MM.1S (cell line): ENCODE data around the gene PLEKHO2.

ENCODE experiments used
- EZH2 ChIP-seq: fragments of 300-600 bp; sonication (generic); optimal IDR thresholded peaks from 2 replicates; pipeline ENCODE3; 2017; ENCODE audit warnings: low read depth, mild to moderate bottlenecking, antibody characterized with exemption, low read length, mixed read lengths
- EZH2phosphoT487 ChIP-seq: fragments of 300-600 bp; sonication (generic); IDR thresholded peaks from 2 replicates; pipeline ENCODE4 v1.6.1; 2018; ENCODE audit warnings: antibody characterized with exemption, low read length
- TF ChIP-seq, protein P1 (sequence below): fragments of 300-600 bp; sonication (generic); IDR thresholded peaks from 2 replicates; pipeline ENCODE4 v1.5.1; 2016; ENCODE audit warnings: antibody characterized with exemption, low read length, mixed read lengths

DNA sequence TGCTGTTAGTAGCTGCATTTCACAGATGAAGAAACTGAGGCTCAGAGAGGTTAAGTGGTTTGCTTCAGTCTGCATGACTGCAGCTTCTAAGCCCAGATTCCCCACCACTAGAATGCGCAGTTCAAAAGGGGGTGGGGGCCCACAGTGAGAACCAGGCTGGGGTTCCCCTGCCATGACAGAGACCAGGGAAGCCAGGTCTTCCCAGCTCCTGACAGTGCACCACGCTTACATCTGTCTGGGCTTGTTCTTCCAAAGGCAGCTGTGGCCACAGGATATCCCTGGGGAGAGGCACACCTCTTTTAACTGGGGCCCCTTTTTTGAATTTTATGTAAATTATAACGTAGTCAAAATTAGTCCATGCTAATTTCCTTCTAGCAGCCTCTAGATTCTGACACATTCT is 5.3 kb downstream of the PLEKHO2 start:
- TF ChIP-seq, protein P1, sequence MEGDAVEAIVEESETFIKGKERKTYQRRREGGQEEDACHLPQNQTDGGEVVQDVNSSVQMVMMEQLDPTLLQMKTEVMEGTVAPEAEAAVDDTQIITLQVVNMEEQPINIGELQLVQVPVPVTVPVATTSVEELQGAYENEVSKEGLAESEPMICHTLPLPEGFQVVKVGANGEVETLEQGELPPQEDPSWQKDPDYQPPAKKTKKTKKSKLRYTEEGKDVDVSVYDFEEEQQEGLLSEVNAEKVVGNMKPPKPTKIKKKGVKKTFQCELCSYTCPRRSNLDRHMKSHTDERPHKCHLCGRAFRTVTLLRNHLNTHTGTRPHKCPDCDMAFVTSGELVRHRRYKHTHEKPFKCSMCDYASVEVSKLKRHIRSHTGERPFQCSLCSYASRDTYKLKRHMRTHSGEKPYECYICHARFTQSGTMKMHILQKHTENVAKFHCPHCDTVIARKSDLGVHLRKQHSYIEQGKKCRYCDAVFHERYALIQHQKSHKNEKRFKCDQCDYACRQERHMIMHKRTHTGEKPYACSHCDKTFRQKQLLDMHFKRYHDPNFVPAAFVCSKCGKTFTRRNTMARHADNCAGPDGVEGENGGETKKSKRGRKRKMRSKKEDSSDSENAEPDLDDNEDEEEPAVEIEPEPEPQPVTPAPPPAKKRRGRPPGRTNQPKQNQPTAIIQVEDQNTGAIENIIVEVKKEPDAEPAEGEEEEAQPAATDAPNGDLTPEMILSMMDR, result no peak
- no peak for TF ChIP-seq EZH2
- no peak for TF ChIP-seq EZH2phosphoT487
